NCI-H82 treated with DMSO at 0.1 percent for 48 hours (cell line): ENCODE measurements around the gene ITGA1.
"Not testable (repeated sequence)": the region's sequence is repeated elsewhere in the genome, so short reads cannot be mapped to it uniquely, and the experiment has no call there.

Experiments
- DNase-seq: peaks from one replicate; lab custom pipeline; 2025; ENCODE audit not compliant: unreplicated experiment; lab: John Stamatoyannopoulos, UW

The ITGA1 gene

GRCh38 chr5:52863715-52864290 lies 76.1 kb downstream of the ITGA1 start:
- DNase-seq = no peak

- DNase-seq = no peak
Observed at GRCh38 chr5:52864371-52864770, 76.7 kb downstream of the ITGA1 start.

- no peak for DNase-seq
Observed at GRCh38 chr5:52864884-52865283, 77.2 kb downstream of the ITGA1 start.

GRCh38 chr5:52865991-52866390 lies 78.3 kb downstream of the ITGA1 start:
- not testable (repeated sequence) for DNase-seq

GRCh38 chr5:52867809-52868208 lies 80.1 kb downstream of the ITGA1 start:
- DNase-seq = no peak

GRCh38 chr5:52868417-52868816 lies 80.7 kb downstream of the ITGA1 start:
- DNase-seq = no peak

GRCh38 chr5:52869391-52869790 lies 81.7 kb downstream of the ITGA1 start:
- DNase-seq = no peak

GRCh38 chr5:52870448-52870847 lies 82.7 kb downstream of the ITGA1 start:
- no peak for DNase-seq

- no peak for DNase-seq
Observed at GRCh38 chr5:52875827-52876226, 88.1 kb downstream of the ITGA1 start.

GRCh38 chr5:52876456-52876855 lies 88.7 kb downstream of the ITGA1 start:
- no peak for DNase-seq

- DNase-seq = no peak
Observed at GRCh38 chr5:52878656-52879055, 90.9 kb downstream of the ITGA1 start.

GRCh38 chr5:52880541-52880940 lies 92.8 kb downstream of the ITGA1 start:
- DNase-seq = no peak

GRCh38 chr5:52881468-52881867 lies 93.8 kb downstream of the ITGA1 start:
- no peak for DNase-seq

- DNase-seq = no peak
Observed at GRCh38 chr5:52883110-52883509, 95.4 kb downstream of the ITGA1 start.

GRCh38 chr5:52884453-52884852 lies 96.7 kb downstream of the ITGA1 start:
- DNase-seq = no peak

GRCh38 chr5:52885614-52886013 lies 97.9 kb downstream of the ITGA1 start:
- DNase-seq = no peak

GRCh38 chr5:52886206-52886605 lies 98.5 kb downstream of the ITGA1 start:
- no peak for DNase-seq

- DNase-seq = no peak
Observed at GRCh38 chr5:52887066-52887465, 99.3 kb downstream of the ITGA1 start.

GRCh38 chr5:52888363-52888762 lies 100.6 kb downstream of the ITGA1 start:
- DNase-seq = no peak

- DNase-seq = no peak
Observed at GRCh38 chr5:52892242-52892878, 104.6 kb downstream of the ITGA1 start.

GRCh38 chr5:52893105-52893504 lies 105.4 kb downstream of the ITGA1 start:
- DNase-seq = no peak

- no peak for DNase-seq
Observed at GRCh38 chr5:52893863-52894262, 106.1 kb downstream of the ITGA1 start.

GRCh38 chr5:52894451-52894850 lies 106.7 kb downstream of the ITGA1 start:
- DNase-seq = no peak
